GM12801 (cell line): ENCODE data around the gene IDS.

Source experiments
- CTCF ChIP-seq: IDR thresholded peaks from one replicate; pipeline ENCODE4 v1.5.1; 2011; ENCODE audit warnings: control low read depth; ENCODE audit not compliant: insufficient read length; ENCODE audit errors: extremely low read depth

Gene IDS

GRCh38 chrX:149515954-149516602, 11.0 kb upstream of the IDS start:
- no peak for TF ChIP-seq CTCF

GRCh38 chrX:149513825-149514428, 8.8 kb upstream of the IDS start:
- no peak for TF ChIP-seq CTCF

GRCh38 chrX:149512225-149512885, 7.2 kb upstream of the IDS start:
- no peak for TF ChIP-seq CTCF

GRCh38 chrX:149511081-149511480, 6.0 kb upstream of the IDS start:
- TF ChIP-seq CTCF, result no peak

- TF ChIP-seq CTCF, result no peak
Measured at GRCh38 chrX:149510386-149510785, 5.3 kb upstream of the IDS start.

GRCh38 chrX:149508467-149508866, 3.4 kb upstream of the IDS start:
- TF ChIP-seq CTCF, result no peak

- TF ChIP-seq CTCF, result no peak
Measured at GRCh38 chrX:149506349-149506748, 1.2 kb upstream of the IDS start.
